HCT116 (cell line): Measurements from ENCODE around the gene NBEAL2. TPM values are rescaled to one million over a fixed set of nuclear protein-coding genes. Genes with fewer than 3 reads are reported as not detected.

Experiments
- ATAC-seq: fragments of 200-7000 bp; cut with Tn5 transposase; 2 replicates; pipeline ENCODE4 v1.9.1; 2020; ENCODE audit warnings: mild to moderate bottlenecking, moderate library complexity
- BruUV-seq: library from RNA; stranded (reverse); fragments of 400-500 nt; replicated peaks from 2 replicates; lab custom pipeline; 2021; lab: Mats Ljungman, UMichigan
- CTCF ChIA-PET: fragments of 300-600 bp; sonication (Branson Sonifier 250); formaldehyde crosslinking; loops from one replicate; lab custom pipeline; 2021; ENCODE audit warnings: antibody characterized with exemption; lab: Charles Lee
- POLR2A ChIA-PET: fragments of 300-600, 350-600 bp; sonication (Branson Sonifier 250); formaldehyde crosslinking; loops from one replicate; lab custom pipeline; 2021; ENCODE audit warnings: antibody characterized with exemption; lab: Charles Lee
- RAD21 ChIA-PET, 2 experiments: fragments of 300-600 bp; sonication (Branson Sonifier 250); formaldehyde crosslinking; loops; one replicate each; lab custom pipeline; 2023; ENCODE audit warnings: low total read pairs in 2 of 2; ENCODE audit not compliant: uncharacterized antibody in 2 of 2, unreplicated experiment in 2 of 2, low non-redundant PET in 1 of 2; lab: Charles Lee
- DNase-seq: peaks from one replicate; pipeline ENCODE4 v3.0.0-alpha.2; 2010; ENCODE audit warnings: low read depth, low spot score
- H2AFZ ChIP-seq: fragments of 200-600 bp; shearing (Covaris generic), sonication (generic); 2 replicates; pipeline ENCODE4 v1.6.1; 2017; ENCODE audit warnings: low read depth, mixed run types, mixed read lengths, antibody characterized with exemption, low read length; ENCODE audit not compliant: poor library complexity, severe bottlenecking
- H3K27ac ChIP-seq: 2 replicates; pipeline ENCODE4 v1.5.1; 2012; ENCODE audit warnings: low read depth, low read length
- H3K27me3 ChIP-seq: fragments of 200-600 bp; sonication (generic); 2 replicates; pipeline ENCODE4 v1.6.1; 2016; ENCODE audit warnings: mixed run types, low read length, mixed read lengths; ENCODE audit not compliant: insufficient read depth
- H3K36me3 ChIP-seq, 2 experiments: fragments of 200-500 bp in 1 of 2; fragments of 200-600 bp in 1 of 2; sonication (Bioruptor generic) in 1 of 2; sonication (generic) in 1 of 2; 2 replicates each; pipeline versions ENCODE4 v1.5.1 to v1.6.1; 2014 to 2016; ENCODE audit warnings: low read length in 2 of 2, inconsistent platforms in 1 of 2, mixed read lengths in 1 of 2, mixed run types in 1 of 2; ENCODE audit not compliant: insufficient read depth in 2 of 2, control insufficient read depth in 1 of 2
- H3K4me1 ChIP-seq, 2 experiments: fragments of 200-600 bp in 1 of 2; sonication (generic) in 1 of 2; 2 replicates each; pipeline versions ENCODE4 v1.5.1 to v1.6.1; 2012 to 2017; ENCODE audit warnings: low read length in 2 of 2, inconsistent platforms in 1 of 2, mild to moderate bottlenecking in 1 of 2, mixed read lengths in 1 of 2, mixed run types in 1 of 2, moderate library complexity in 1 of 2; ENCODE audit not compliant: insufficient read depth in 2 of 2, control insufficient read depth in 1 of 2
- H3K4me2 ChIP-seq: fragments of 200-600 bp; sonication (generic); 2 replicates; pipeline ENCODE4 v1.6.1; 2017; ENCODE audit warnings: mixed run types, low read length, mixed read lengths
- H3K4me3 ChIP-seq, 2 experiments: fragments of 200-600 bp in 1 of 2; sonication (generic) in 1 of 2; replicated peaks in 1 of 2; 2 replicates each; pipeline ENCODE4 v1.5.1; 2011 to 2016; ENCODE audit warnings: low read length in 2 of 2, control low read depth in 1 of 2, low read depth in 1 of 2, mild to moderate bottlenecking in 1 of 2, mixed read lengths in 1 of 2, mixed run types in 1 of 2
- H3K79me2 ChIP-seq: fragments of 200-600 bp; sonication (generic); 2 replicates; pipeline ENCODE4 v1.6.1; 2017; ENCODE audit warnings: mild to moderate bottlenecking, mixed run types, low read length, moderate library complexity, mixed read lengths; ENCODE audit not compliant: insufficient read depth
- H3K9ac ChIP-seq: fragments of 200-600 bp; sonication (generic); 2 replicates; pipeline ENCODE4 v1.6.1; 2016; ENCODE audit warnings: low read length, mixed read lengths
- H3K9me2 ChIP-seq: fragments of 200-600 bp; sonication (generic), shearing (Covaris generic); 2 replicates; pipeline ENCODE4 v1.6.1; 2017; ENCODE audit warnings: mixed run types, mild to moderate bottlenecking, moderate library complexity; ENCODE audit not compliant: insufficient read depth
- H3K9me3 ChIP-seq, 2 experiments: fragments of 200-500 bp in 1 of 2; fragments of 200-600 bp in 1 of 2; sonication (Bioruptor generic) in 1 of 2; sonication (generic) in 1 of 2; 2 replicates each; pipeline ENCODE4 v1.6.1; 2014 to 2017; ENCODE audit warnings: low read length in 2 of 2, mixed read lengths in 2 of 2, inconsistent platforms in 1 of 2, low read depth in 1 of 2, mild to moderate bottlenecking in 1 of 2, mixed run types in 1 of 2, moderate library complexity in 1 of 2; ENCODE audit not compliant: control insufficient read depth in 1 of 2, insufficient read depth in 1 of 2
- H4K20me1 ChIP-seq: fragments of 200-600 bp; sonication (generic), shearing (Covaris generic); 2 replicates; pipeline ENCODE4 v1.6.1; 2017; ENCODE audit warnings: mixed run types, mild to moderate bottlenecking, moderate library complexity; ENCODE audit not compliant: insufficient read depth
- CBX3 ChIP-seq: IDR thresholded peaks from 2 replicates; pipeline ENCODE4 v1.6.1; 2012; ENCODE audit warnings: low read depth
- ELF1 ChIP-seq: IDR thresholded peaks from 2 replicates; pipeline ENCODE4 v1.6.1; 2012; ENCODE audit warnings: low read depth, borderline replicate concordance
- EZH2 ChIP-seq: fragments of 200-600 bp; sonication (generic); IDR thresholded peaks from 2 replicates; pipeline ENCODE4 v1.6.1; 2017; ENCODE audit warnings: antibody characterized with exemption, mixed run types
- JUND ChIP-seq: IDR thresholded peaks from 2 replicates; pipeline ENCODE4 v1.6.1; 2012
- POLR2A ChIP-seq: IDR thresholded peaks from 2 replicates; pipeline ENCODE4 v1.7.0; 2011; ENCODE audit warnings: borderline replicate concordance; ENCODE audit not compliant: insufficient read depth, insufficient read length; ENCODE audit errors: extremely low read depth
- POLR2AphosphoS5 ChIP-seq: IDR thresholded peaks from 2 replicates; pipeline ENCODE4 v1.6.1; 2011; ENCODE audit warnings: mild to moderate bottlenecking, low read depth, low read length, moderate library complexity
- SRF ChIP-seq: IDR thresholded peaks from 2 replicates; pipeline ENCODE4 v1.6.1; 2012; ENCODE audit warnings: low read depth
- ZFX ChIP-seq: fragments of 450-650 bp; IDR thresholded peaks from 2 replicates; pipeline ENCODE4 v1.6.1; 2017
- intact Hi-C: fragments of 100-400 bp; cut with micrococcal nuclease; formaldehyde crosslinking; loops from 2 replicates; pipeline ENCODE4 v1.10.0; 2022
- total RNA-seq: library from RNA; stranded (reverse); gene quantifications from one replicate; pipeline ENCODE4 v1.2.1, GENCODE V29; 2021; ENCODE audit not compliant: unreplicated experiment
- TF ChIP-seq, protein P1 (sequence below): IDR thresholded peaks from 2 replicates; pipeline ENCODE4 v1.6.1; 2012
- TF ChIP-seq, protein P2 (sequence below), 3 experiments: fragments of 200-600 bp in 1 of 3; sonication (generic) in 1 of 3; IDR thresholded peaks in 2 of 3; conservative IDR thresholded peaks in 1 of 3; 2 replicates each; pipeline ENCODE4 v1.5.1; 2012 to 2017; ENCODE audit warnings: low read depth in 2 of 3, low read length in 2 of 3, antibody characterized with exemption in 1 of 3, borderline replicate concordance in 1 of 3, control low read depth in 1 of 3, mild to moderate bottlenecking in 1 of 3, mixed read lengths in 1 of 3, mixed run types in 1 of 3, moderate library complexity in 1 of 3; ENCODE audit not compliant: insufficient read depth in 1 of 3

Gene NBEAL2
- total RNA-seq, 1 experiment from 2014 or later = 72.9 TPM

DNA sequence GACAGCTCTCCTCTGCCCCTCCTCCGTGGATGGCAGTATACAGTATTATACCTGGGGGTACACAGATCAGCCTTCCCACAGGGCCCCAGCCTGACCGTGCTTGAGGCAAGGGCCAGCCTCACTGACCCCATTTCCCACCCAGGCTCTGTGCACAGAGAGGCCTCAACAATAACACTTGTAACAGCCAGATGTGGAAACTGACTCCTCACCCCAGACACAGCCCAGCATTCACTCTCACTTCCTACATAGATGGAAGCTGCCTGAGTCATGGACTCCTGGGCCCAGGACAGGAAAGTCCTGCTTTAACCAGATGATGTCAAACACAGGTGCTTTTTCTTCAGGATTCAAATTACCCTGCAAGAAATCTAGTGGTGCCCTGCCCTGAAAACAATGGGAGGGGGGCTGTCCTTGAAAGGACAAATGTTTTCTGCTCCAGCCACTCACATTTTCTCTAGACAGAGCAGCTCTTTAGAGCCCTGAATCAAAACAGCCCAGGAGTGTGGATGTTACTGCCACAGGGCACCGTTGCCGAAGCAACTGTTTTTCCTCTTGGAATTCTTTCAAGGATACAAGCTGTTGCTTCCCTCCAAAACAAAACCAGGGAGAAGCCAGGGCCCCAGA lies 19.3 kb upstream of the NBEAL2 start:
- Histone ChIP-seq H3K9ac (no peak overlapping the region), H3K36me3 (peaks cover 0 to 4% of the 10 kb centered on the region in 2 experiments; a peak in 1 of 4 replicates), H4K20me1 (peaks cover 24% of the 10 kb centered on the region), H3K4me1 (peaks cover 0 to 27% of the 10 kb centered on the region in 2 experiments; a peak in 1 of 4 replicates), H3K4me2 (no peak overlapping the region), H3K27ac (no peak overlapping the region), H3K4me3 (no peak overlapping the region), H3K79me2 (peaks cover 87% of the 10 kb centered on the region), H3K9me2 (no peaks in the 10 kb centered on the region), H3K9me3 (no peaks in the 10 kb centered on the region), H2AFZ (no peak overlapping the region), H3K27me3 (no peaks in the 10 kb centered on the region)
- ChIA-PET RAD21 (no interaction called here), POLR2A (no interaction called here), CTCF (no interaction called here)
- no peak for DNase-seq
- intact Hi-C loops = no loop called here
- BruUV-seq = no TSS peak
- no peak for TF ChIP-seq ZFX
- no peak for TF ChIP-seq POLR2AphosphoS5
- TF ChIP-seq SRF = no peak
- no peak for TF ChIP-seq CBX3
- TF ChIP-seq, protein P1, sequence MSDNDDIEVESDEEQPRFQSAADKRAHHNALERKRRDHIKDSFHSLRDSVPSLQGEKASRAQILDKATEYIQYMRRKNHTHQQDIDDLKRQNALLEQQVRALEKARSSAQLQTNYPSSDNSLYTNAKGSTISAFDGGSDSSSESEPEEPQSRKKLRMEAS = no peak
- no peak for TF ChIP-seq JUND
- TF ChIP-seq EZH2 = no peak
- no peak for TF ChIP-seq POLR2A
- TF ChIP-seq ELF1 = no peak
- TF ChIP-seq, protein P2, sequence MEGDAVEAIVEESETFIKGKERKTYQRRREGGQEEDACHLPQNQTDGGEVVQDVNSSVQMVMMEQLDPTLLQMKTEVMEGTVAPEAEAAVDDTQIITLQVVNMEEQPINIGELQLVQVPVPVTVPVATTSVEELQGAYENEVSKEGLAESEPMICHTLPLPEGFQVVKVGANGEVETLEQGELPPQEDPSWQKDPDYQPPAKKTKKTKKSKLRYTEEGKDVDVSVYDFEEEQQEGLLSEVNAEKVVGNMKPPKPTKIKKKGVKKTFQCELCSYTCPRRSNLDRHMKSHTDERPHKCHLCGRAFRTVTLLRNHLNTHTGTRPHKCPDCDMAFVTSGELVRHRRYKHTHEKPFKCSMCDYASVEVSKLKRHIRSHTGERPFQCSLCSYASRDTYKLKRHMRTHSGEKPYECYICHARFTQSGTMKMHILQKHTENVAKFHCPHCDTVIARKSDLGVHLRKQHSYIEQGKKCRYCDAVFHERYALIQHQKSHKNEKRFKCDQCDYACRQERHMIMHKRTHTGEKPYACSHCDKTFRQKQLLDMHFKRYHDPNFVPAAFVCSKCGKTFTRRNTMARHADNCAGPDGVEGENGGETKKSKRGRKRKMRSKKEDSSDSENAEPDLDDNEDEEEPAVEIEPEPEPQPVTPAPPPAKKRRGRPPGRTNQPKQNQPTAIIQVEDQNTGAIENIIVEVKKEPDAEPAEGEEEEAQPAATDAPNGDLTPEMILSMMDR (IDR thresholded peaks at IDR 0.05 in 2 of 3, conservative IDR thresholded peaks at IDR 0.05 in 1 of 3; ENCODE audit: borderline replicate concordance in 1 of 3, insufficient read depth in 1 of 3, low read depth in 2 of 3, low read length in 2 of 3) = no peak
- ATAC-seq = no peak
